GM21390 (cell line): ENCODE data around the gene POMGNT2.

Source experiments
- ATAC-seq: cut with Tn5 transposase; IDR thresholded peaks from one replicate; pipeline ENCODE4 v1.9.1; 2021; ENCODE audit not compliant: unreplicated experiment

The POMGNT2 gene

GRCh38 chr3:43105596-43106292, at the start of gene POMGNT2:
Gene POMGNT2 (minus strand): TSS chr3:43106079. CDS start chr3:43081431, 24,648 bp downstream.
- ATAC-seq, result peak; percentile 91

- no peak for ATAC-seq
Measured at GRCh38 chr3:43154980-43155379, 49.1 kb upstream of the POMGNT2 start.

- ATAC-seq, result no peak
Measured at GRCh38 chr3:43153216-43154083, 47.6 kb upstream of the POMGNT2 start.

- no peak for ATAC-seq
Measured at GRCh38 chr3:43152649-43153048, 46.8 kb upstream of the POMGNT2 start.

GRCh38 chr3:43148033-43148432, 42.2 kb upstream of the POMGNT2 start:
- no peak for ATAC-seq

- no peak for ATAC-seq
Measured at GRCh38 chr3:43146599-43146998, 40.7 kb upstream of the POMGNT2 start.

GRCh38 chr3:43144761-43145490, 39.0 kb upstream of the POMGNT2 start:
- no peak for ATAC-seq

GRCh38 chr3:43142472-43142871, 36.6 kb upstream of the POMGNT2 start:
- ATAC-seq, result no peak

GRCh38 chr3:43138488-43139231, 32.8 kb upstream of the POMGNT2 start:
- ATAC-seq, result no peak

GRCh38 chr3:43132870-43133636, 27.2 kb upstream of the POMGNT2 start:
- no peak for ATAC-seq

GRCh38 chr3:43132193-43132592, 26.3 kb upstream of the POMGNT2 start:
- no peak for ATAC-seq

- no peak for ATAC-seq
Measured at GRCh38 chr3:43128464-43128863, 22.6 kb upstream of the POMGNT2 start.

- no peak for ATAC-seq
Measured at GRCh38 chr3:43126536-43126935, 20.7 kb upstream of the POMGNT2 start.

GRCh38 chr3:43123895-43124294, 18.0 kb upstream of the POMGNT2 start:
- no peak for ATAC-seq

- no peak for ATAC-seq
Measured at GRCh38 chr3:43120937-43121336, 15.1 kb upstream of the POMGNT2 start.

GRCh38 chr3:43117257-43117656, 11.4 kb upstream of the POMGNT2 start:
- no peak for ATAC-seq

- no peak for ATAC-seq
Measured at GRCh38 chr3:43113671-43114070, 7.8 kb upstream of the POMGNT2 start.

GRCh38 chr3:43106293-43106628, 382 bp upstream of the POMGNT2 start:
- no peak for ATAC-seq

- ATAC-seq, result no peak
Measured at GRCh38 chr3:43104660-43105595, 951 bp downstream of the POMGNT2 start.
